C4-2B (cell line): ENCODE measurements around the gene SHROOM3.

Experiments
- H3K27ac ChIP-seq: fragments of 450-650 bp; 2 replicates; pipeline ENCODE4 v1.5.1; 2017
- ZFX ChIP-seq: fragments of 450-650 bp; IDR thresholded peaks from 2 replicates; pipeline ENCODE4 v1.6.1; 2017
- TF ChIP-seq, protein P1 (sequence below): fragments of 450-650 bp; conservative IDR thresholded peaks from 2 replicates; pipeline ENCODE4 v1.5.1; 2017; ENCODE audit warnings: mild to moderate bottlenecking

SHROOM3 gene

DNA sequence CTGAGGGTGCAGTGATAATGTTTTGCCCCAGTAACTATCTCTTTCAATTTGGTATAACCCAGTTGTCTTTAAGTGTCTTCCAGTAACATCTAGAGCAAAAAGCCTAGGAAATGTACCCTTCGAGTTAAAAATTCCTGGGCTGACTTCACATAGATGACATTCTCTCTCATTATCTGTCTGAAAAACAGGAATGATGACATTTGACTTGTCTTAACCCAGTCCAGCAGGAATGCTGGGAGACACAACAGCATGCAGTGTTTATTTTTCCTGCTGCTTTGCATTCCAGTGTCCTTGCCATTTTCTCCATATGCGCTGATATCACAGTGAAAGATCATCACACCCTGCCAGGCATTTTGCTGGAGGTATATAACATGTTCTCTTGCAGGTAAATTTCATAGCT lies 333.0 kb downstream of the SHROOM3 start:
- H3K27ac ChIP-seq: no peak overlapping the region
- TF ChIP-seq, protein P1, sequence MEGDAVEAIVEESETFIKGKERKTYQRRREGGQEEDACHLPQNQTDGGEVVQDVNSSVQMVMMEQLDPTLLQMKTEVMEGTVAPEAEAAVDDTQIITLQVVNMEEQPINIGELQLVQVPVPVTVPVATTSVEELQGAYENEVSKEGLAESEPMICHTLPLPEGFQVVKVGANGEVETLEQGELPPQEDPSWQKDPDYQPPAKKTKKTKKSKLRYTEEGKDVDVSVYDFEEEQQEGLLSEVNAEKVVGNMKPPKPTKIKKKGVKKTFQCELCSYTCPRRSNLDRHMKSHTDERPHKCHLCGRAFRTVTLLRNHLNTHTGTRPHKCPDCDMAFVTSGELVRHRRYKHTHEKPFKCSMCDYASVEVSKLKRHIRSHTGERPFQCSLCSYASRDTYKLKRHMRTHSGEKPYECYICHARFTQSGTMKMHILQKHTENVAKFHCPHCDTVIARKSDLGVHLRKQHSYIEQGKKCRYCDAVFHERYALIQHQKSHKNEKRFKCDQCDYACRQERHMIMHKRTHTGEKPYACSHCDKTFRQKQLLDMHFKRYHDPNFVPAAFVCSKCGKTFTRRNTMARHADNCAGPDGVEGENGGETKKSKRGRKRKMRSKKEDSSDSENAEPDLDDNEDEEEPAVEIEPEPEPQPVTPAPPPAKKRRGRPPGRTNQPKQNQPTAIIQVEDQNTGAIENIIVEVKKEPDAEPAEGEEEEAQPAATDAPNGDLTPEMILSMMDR: no peak
- TF ChIP-seq ZFX: no peak

DNA sequence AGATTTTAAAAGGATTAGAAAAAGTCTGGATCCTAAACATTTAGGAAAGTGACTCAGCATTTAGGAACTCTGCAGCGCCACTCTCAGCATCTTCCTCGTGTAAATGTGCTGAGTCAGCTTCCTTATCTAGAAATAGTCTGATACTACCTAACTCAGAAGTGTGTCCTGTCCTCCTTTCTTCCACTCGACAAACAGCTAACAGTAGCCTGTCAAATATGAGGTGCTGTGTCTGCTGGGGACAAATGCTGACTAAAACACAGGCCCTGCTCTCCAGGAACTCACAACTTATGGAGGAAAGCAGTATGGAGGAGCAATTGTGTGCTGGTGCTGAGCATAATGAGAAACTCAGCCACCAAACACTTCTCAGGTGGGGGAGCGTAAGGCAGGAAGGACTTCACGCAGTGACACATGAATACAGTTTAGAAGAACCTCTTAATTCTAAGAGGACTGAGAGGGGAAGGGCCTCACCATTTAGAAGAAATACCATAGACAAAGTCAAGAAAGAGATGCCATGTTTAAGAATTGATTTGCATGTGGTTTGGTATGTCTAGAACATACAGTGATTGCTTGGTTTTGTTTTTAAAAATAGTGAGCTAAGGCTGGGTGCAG lies 337.6 kb downstream of the SHROOM3 start:
- TF ChIP-seq, protein P1: no peak
- TF ChIP-seq ZFX: no peak
- peak overlapping the region; percentile 2; the same call in 1 of the 2 replicates for H3K27ac ChIP-seq

DNA sequence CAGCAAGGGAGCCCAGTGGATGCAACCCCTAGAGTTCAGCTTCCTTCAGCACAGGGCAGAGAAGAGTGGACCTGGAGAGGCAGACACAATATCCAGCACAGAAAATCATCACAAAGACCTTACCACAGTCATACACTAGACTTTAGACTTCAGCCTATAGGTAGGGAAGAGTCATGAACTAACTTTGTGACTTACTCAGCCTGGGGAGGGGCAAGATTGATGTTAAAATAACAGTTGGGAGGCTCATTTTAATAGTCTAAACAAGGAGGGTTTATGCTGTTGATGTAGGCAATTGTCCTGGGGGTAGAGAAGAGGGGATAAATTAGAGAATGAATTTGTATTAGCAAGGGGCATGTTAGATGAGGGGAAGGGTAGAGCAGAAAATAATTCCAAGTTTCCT lies 338.7 kb downstream of the SHROOM3 start:
- TF ChIP-seq, protein P1: no peak
- TF ChIP-seq ZFX: no peak
- no peak overlapping the region; the same call in 1 of the 2 replicates for H3K27ac ChIP-seq

DNA sequence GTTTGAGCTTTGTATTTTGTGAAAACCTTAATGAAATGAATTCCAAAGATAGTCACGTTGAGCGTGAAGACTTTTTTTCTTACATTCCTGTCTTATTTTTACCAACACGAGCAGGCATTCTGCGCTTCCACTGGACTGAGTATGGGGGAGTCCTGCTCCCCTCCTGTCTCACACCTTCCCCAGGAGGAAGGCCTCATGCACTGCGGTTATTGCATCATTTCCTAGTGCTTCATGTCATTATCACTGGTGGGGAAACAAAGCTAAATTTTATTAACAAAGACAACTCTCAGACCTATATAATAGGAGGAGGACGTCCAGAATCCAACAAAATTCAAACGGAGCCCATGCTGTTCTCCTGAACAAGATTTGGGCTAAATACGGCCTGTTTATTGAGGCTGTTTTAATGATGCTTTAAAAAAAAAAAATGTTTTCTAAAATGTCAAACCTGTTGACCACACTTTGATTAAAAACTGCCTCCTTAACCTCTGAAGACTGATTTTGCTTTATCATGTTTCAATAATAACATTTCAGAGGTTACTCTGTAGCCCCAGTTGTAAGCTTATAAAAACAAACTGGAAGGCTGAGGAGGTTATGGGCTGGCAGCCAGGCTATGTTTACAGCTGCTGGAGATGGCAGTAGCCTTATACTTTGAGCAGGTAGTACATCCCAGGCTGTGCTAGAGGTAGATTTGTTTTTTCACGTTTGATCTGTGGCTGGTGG lies 344.9 kb downstream of the SHROOM3 start:
- no peak overlapping the region; the same call in 1 of the 2 replicates for H3K27ac ChIP-seq
- no peak for TF ChIP-seq ZFX
- TF ChIP-seq, protein P1: no peak

- H3K27ac ChIP-seq: no peak overlapping the region
- no peak for TF ChIP-seq ZFX
- TF ChIP-seq, protein P1: no peak
Measured at GRCh38 chr4:76780781-76781697, 346.0 kb downstream of the SHROOM3 start.

DNA sequence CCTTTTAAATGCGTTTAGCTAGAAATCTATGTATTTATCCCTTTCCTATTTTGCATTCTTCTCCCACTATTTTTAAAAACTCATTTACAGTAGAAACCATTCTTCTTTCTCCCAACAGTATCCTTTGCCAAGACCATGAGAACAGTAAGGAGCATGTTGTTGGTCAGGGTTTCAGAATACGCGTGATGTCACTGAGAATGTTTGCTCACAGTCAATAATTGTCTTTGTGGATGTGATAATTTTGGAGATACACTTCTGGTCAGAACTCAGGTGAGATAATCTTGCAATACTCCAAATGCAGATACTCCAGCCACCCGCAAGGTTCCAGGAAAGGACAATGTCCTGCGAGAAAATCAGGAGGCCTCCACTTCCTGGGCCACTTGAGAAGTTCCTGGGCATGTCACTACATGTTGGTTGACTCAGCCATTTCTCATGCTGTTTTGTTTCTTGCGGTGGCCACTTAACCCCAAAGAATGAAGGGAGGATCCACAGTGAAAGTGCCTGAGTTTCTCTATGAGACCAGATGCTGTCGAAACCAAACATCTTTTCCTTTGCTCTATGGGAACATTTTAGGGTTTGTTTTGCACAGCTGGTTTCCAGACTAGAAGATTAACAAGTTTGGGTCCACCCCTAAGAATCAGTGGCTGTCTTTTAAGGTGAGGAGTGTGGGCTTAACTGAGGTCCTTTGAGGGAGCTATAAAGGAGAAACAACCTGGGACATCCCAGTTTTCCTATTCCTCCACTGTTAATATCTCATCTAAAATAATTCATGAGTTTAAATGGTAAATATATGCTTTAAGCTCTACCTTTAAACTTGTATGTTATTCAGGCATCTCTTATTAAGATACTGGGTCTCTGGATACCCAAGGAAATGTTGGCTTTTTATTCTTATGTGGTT lies 346.9 kb downstream of the SHROOM3 start:
- no peak for TF ChIP-seq ZFX
- TF ChIP-seq, protein P1: no peak
- H3K27ac ChIP-seq: no peak overlapping the region
